Hepatocyte (in vitro differentiated cells): ENCODE data around the gene MEGF11. TPM values are rescaled to one million over a fixed set of nuclear protein-coding genes. Genes with fewer than 3 reads are reported as not detected.

Experiments used
- DNase-seq: peaks from one replicate; pipeline ENCODE4 v3.0.0-alpha.2; 2016; ENCODE audit warnings: low spot score
- H2AFZ ChIP-seq: fragments of 200-600 bp; sonication (generic); 2 replicates; pipeline ENCODE4 v1.6.0; 2016; ENCODE audit warnings: antibody characterized with exemption, mild to moderate bottlenecking
- H3K27ac ChIP-seq: fragments of 200-600 bp; sonication (generic); 2 replicates; pipeline ENCODE4 v1.5.1; 2016; ENCODE audit warnings: mild to moderate bottlenecking
- H3K27me3 ChIP-seq: fragments of 200-600 bp; sonication (generic); 2 replicates; pipeline ENCODE4 v1.6.1; 2016
- H3K36me3 ChIP-seq: fragments of 200-600 bp; sonication (generic); replicated peaks from 2 replicates; pipeline ENCODE4 v1.5.1; 2016; ENCODE audit warnings: low read depth; ENCODE audit not compliant: insufficient read depth
- H3K4me1 ChIP-seq: fragments of 200-600 bp; sonication (generic); 2 replicates; pipeline ENCODE4 v1.5.1; 2016; ENCODE audit warnings: mild to moderate bottlenecking, moderate library complexity; ENCODE audit not compliant: insufficient read depth
- H3K4me2 ChIP-seq: fragments of 200-600 bp; sonication (generic); 2 replicates; pipeline ENCODE4 v1.6.0; 2016
- H3K4me3 ChIP-seq: fragments of 200-600 bp; sonication (generic); 2 replicates; pipeline ENCODE4 v1.5.1; 2016; ENCODE audit warnings: mild to moderate bottlenecking
- H3K79me2 ChIP-seq: fragments of 200-600 bp; sonication (generic); 2 replicates; pipeline ENCODE4 v1.6.0; 2017; ENCODE audit warnings: mild to moderate bottlenecking
- H3K9me2 ChIP-seq: fragments of 200-600 bp; sonication (generic); replicated peaks from 2 replicates; pipeline ENCODE4 v1.6.0; 2017; ENCODE audit warnings: mild to moderate bottlenecking; ENCODE audit not compliant: insufficient read depth
- H3K9me3 ChIP-seq: fragments of 200-600 bp; sonication (generic); 2 replicates; pipeline ENCODE4 v1.5.1; 2016; ENCODE audit warnings: low read depth, mild to moderate bottlenecking
- H4K20me1 ChIP-seq: fragments of 200-600 bp; sonication (generic); 2 replicates; pipeline ENCODE4 v1.6.0; 2016; ENCODE audit warnings: mild to moderate bottlenecking; ENCODE audit not compliant: insufficient read depth, poor library complexity, severe bottlenecking
- EZH2 ChIP-seq: fragments of 200-600 bp; sonication (generic); IDR thresholded peaks from 2 replicates; pipeline ENCODE4 v1.6.1; 2016; ENCODE audit warnings: antibody characterized with exemption, mild to moderate bottlenecking, borderline replicate concordance
- EZH2phosphoT487 ChIP-seq: fragments of 200-600 bp; sonication (generic); IDR thresholded peaks from one replicate; pipeline ENCODE4 v1.6.1; 2018; ENCODE audit warnings: antibody characterized with exemption, mild to moderate bottlenecking, low read depth, moderate library complexity; ENCODE audit not compliant: unreplicated experiment, severe bottlenecking
- WGBS: methylation state at CpG from one replicate; pipeline ENCODE4 v1.1.6; 2016; ENCODE audit warnings: low lambda C conversion rate; ENCODE audit errors: missing lambda C conversion rate; 5-methylcytosine and 5-hydroxymethylcytosine counted together
- polyA plus RNA-seq: library from polyadenylated mRNA; unstranded; fragments of >200 nt; fragmentation: Nextera tagmentation; extraction: Ambion mirVana; gene quantifications from 2 replicates; pipeline ENCODE4 v1.2.1, GENCODE V29; 2016
- total RNA-seq: library from RNA; depleted of rRNA; stranded (reverse); fragments of >200 nt; gene quantifications from 2 replicates; pipeline ENCODE4 v1.2.3, GENCODE V29; 2014
- TF ChIP-seq, protein P1 (sequence below): fragments of 200-600 bp; sonication (generic); IDR thresholded peaks from 2 replicates; pipeline ENCODE4 v1.5.1; 2016; ENCODE audit warnings: antibody characterized with exemption, mild to moderate bottlenecking; ENCODE audit not compliant: poor library complexity

The MEGF11 gene
- total and polyA plus RNA-seq, 2 experiments from 2014 or later = 0.07 to 0.25 TPM

DNA sequence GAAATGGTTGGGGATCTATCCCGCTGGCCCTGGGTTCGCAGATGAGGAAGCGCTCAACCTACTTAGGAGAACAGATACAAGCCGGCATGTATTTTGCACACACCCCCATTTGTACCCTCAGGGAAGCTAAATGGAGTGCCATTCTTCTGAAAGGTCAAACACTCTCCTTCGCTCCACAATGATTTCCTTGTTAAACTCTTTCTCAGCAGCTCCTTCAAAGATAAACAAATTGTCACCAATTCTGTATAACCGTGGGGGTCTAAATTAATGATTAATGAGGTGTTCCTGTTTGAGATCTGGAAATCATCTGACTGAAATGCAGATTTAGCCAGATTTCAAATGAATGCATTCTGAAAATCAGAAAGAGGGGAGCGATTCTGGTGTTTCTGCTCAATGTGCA, 124.0 kb downstream of the MEGF11 start:
- Histone ChIP-seq H3K27me3 (no peaks in the 10 kb centered on the region), H4K20me1 (no peaks in the 10 kb centered on the region), H3K4me1 (no peaks in the 10 kb centered on the region), H3K27ac (no peak overlapping the region), H3K79me2 (no peaks in the 10 kb centered on the region), H3K36me3 (no peaks in the 10 kb centered on the region), H3K9me3 (no peaks in the 10 kb centered on the region), H3K4me2 (no peak overlapping the region), H3K4me3 (no peak overlapping the region), H2AFZ (no peak overlapping the region), H3K9me2 (no peaks in the 10 kb centered on the region)
- DNase-seq = no peak
- TF ChIP-seq EZH2phosphoT487 (no peak), EZH2 (no peak)
- TF ChIP-seq, protein P1, sequence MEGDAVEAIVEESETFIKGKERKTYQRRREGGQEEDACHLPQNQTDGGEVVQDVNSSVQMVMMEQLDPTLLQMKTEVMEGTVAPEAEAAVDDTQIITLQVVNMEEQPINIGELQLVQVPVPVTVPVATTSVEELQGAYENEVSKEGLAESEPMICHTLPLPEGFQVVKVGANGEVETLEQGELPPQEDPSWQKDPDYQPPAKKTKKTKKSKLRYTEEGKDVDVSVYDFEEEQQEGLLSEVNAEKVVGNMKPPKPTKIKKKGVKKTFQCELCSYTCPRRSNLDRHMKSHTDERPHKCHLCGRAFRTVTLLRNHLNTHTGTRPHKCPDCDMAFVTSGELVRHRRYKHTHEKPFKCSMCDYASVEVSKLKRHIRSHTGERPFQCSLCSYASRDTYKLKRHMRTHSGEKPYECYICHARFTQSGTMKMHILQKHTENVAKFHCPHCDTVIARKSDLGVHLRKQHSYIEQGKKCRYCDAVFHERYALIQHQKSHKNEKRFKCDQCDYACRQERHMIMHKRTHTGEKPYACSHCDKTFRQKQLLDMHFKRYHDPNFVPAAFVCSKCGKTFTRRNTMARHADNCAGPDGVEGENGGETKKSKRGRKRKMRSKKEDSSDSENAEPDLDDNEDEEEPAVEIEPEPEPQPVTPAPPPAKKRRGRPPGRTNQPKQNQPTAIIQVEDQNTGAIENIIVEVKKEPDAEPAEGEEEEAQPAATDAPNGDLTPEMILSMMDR = no peak
- WGBS = 55% methylated on average over 7 of the region's 7 CpGs

DNA sequence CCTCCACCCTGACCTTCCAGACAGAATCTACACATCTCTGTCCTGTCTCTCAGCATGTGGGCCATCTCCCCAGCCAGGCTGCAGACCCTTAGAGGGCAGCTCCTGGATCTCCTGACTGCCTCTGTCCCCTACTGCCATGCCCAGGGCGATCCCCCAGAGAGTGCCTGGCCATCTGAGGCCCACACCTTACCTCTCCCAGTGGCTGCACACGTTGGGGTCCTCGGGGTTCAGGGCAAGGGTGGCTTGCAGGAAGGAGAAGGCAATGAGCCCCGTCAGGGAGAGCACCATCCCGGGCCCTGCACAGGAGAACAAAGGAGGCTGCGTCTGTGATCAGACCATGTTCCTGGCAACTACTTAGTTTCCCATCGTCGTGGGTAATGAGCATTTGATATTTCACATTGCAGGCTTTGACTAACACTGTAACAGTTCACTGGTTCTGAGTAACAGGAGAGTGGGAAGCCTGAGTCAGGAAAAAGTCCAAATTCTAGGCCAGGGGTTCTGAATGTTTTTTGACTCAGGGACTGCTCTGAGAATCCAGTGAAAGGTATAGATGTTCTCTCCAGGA, 125.4 kb downstream of the MEGF11 start:
- no peaks in the 10 kb centered on the region for H4K20me1 ChIP-seq
- WGBS = 81% methylated on average over 8 of the region's 8 CpGs
- H3K4me2 ChIP-seq = no peak overlapping the region
- no peak for DNase-seq
- H3K9me2 ChIP-seq = no peaks in the 10 kb centered on the region
- no peak overlapping the region for H3K4me3 ChIP-seq
- H3K27me3 ChIP-seq = peaks cover 6% of the 10 kb centered on the region
- H3K27ac ChIP-seq = no peak overlapping the region
- no peak overlapping the region for H2AFZ ChIP-seq
- TF ChIP-seq EZH2phosphoT487 (no peak), EZH2 (no peak)
- TF ChIP-seq, protein P1 = no peak
- no peaks in the 10 kb centered on the region for H3K36me3 ChIP-seq
- H3K9me3 ChIP-seq = no peaks in the 10 kb centered on the region
- H3K4me1 ChIP-seq = no peaks in the 10 kb centered on the region
- no peaks in the 10 kb centered on the region for H3K79me2 ChIP-seq

DNA sequence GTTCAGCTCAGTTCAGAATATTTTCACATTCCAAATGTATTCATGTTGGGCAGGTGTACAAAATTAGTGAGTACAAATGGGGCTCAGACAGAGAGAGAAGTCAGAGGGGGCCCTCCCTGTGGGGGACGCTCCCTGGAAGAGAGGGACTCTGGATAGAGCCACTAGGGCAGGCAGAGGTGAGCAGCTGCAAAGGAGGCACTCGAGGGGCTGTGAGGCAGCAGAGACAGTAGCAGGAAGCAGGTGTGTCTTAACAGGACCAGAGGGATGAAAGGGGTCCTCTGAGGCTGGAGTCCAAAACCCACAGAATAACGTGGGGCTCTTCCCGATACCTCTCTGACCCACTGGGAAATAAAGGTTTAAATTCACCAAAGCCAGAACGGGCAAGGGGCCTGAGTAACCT, 127.1 kb downstream of the MEGF11 start:
- no peak overlapping the region for H3K27ac ChIP-seq

More for the DNA sequence above, 127.1 kb downstream of the MEGF11 start:
- no peaks in the 10 kb centered on the region for H4K20me1 ChIP-seq
- H2AFZ ChIP-seq = no peak overlapping the region
- TF ChIP-seq, protein P1 = no peak
- TF ChIP-seq EZH2phosphoT487 (no peak), EZH2 (no peak)
- H3K4me3 ChIP-seq = no peak overlapping the region
- H3K27me3 ChIP-seq = peaks cover 6% of the 10 kb centered on the region
- no peaks in the 10 kb centered on the region for H3K4me1 ChIP-seq
- H3K36me3 ChIP-seq = no peaks in the 10 kb centered on the region
- 87% methylated on average over 5 of the region's 5 CpGs for WGBS
- no peaks in the 10 kb centered on the region for H3K9me3 ChIP-seq
- H3K9me2 ChIP-seq = no peaks in the 10 kb centered on the region
- no peak for DNase-seq
- H3K79me2 ChIP-seq = no peaks in the 10 kb centered on the region
- H3K4me2 ChIP-seq = no peak overlapping the region
